Type B pancreatic cell (in vitro differentiated cells): Measurements from ENCODE around the gene CXCL5. TPM values are rescaled to one million over a fixed set of nuclear protein-coding genes. Genes with fewer than 3 reads are reported as not detected.

Source experiments
- DNase-seq: peaks from one replicate; pipeline ENCODE4 v3.0.0; 2021; ENCODE audit warnings: mixed read lengths; ENCODE audit not compliant: unreplicated experiment; ENCODE audit errors: extremely low spot score
- H3K27ac Mint-ChIP-seq: 2 replicates; pipeline ENCODE4 v1.8.0; 2021; ENCODE audit warnings: mild to moderate bottlenecking, mixed read lengths
- H3K27me3 Mint-ChIP-seq: 2 replicates; pipeline ENCODE4 v1.8.0; 2021; ENCODE audit warnings: mixed read lengths
- H3K36me3 Mint-ChIP-seq: 2 replicates; pipeline ENCODE4 v1.8.0; 2021; ENCODE audit warnings: mixed read lengths
- H3K4me1 Mint-ChIP-seq: one replicate; pipeline ENCODE4 v1.8.0; 2021; ENCODE audit warnings: mixed read lengths; ENCODE audit not compliant: unreplicated experiment
- H3K4me3 Mint-ChIP-seq: 2 replicates; pipeline ENCODE4 v1.8.0; 2021; ENCODE audit warnings: mild to moderate bottlenecking, mixed read lengths
- H3K9me3 Mint-ChIP-seq: 2 replicates; pipeline ENCODE4 v1.8.0; 2021; ENCODE audit warnings: mixed read lengths
- CTCF ChIP-seq: fragments of 200-600 bp; sonication (generic); conservative IDR thresholded peaks from 2 replicates; pipeline ENCODE4 v1.5.0; 2021; ENCODE audit warnings: antibody characterized with exemption, mild to moderate bottlenecking
- total RNA-seq: library from RNA; stranded (reverse); gene quantifications from 2 replicates; pipeline ENCODE4 v1.2.1, GENCODE V29; 2021; ENCODE audit warnings: low replicate concordance

CXCL5 gene
- total RNA-seq, 1 donor from 2014 or later: 6.7 TPM

- Mint-ChIP-seq H3K4me1 (no peaks in the 10 kb centered on the region), H3K27me3 (no peaks in the 10 kb centered on the region), H3K4me3 (no peak overlapping the region), H3K36me3 (no peaks in the 10 kb centered on the region), H3K27ac (no peak overlapping the region), H3K9me3 (no peaks in the 10 kb centered on the region)
- TF ChIP-seq CTCF: no peak
- DNase-seq: no peak
Observed at GRCh38 chr4:74015126-74015780, 16.8 kb upstream of the CXCL5 start.

GRCh38 chr4:74014332-74014731 is 15.9 kb upstream of the CXCL5 start:
- H3K9me3 Mint-ChIP-seq: no peaks in the 10 kb centered on the region
- H3K4me1 Mint-ChIP-seq: no peaks in the 10 kb centered on the region
- DNase-seq: no peak
- no peaks in the 10 kb centered on the region for H3K27me3 Mint-ChIP-seq
- no peak overlapping the region for H3K27ac Mint-ChIP-seq
- H3K36me3 Mint-ChIP-seq: no peaks in the 10 kb centered on the region
- H3K4me3 Mint-ChIP-seq: no peak overlapping the region
- TF ChIP-seq CTCF: no peak

- H3K27ac Mint-ChIP-seq: no peak overlapping the region
- TF ChIP-seq CTCF: no peak
- H3K36me3 Mint-ChIP-seq: no peaks in the 10 kb centered on the region
- H3K4me3 Mint-ChIP-seq: no peak overlapping the region
- H3K9me3 Mint-ChIP-seq: no peaks in the 10 kb centered on the region
- no peaks in the 10 kb centered on the region for H3K4me1 Mint-ChIP-seq
- DNase-seq: no peak
- H3K27me3 Mint-ChIP-seq: no peaks in the 10 kb centered on the region
Observed at GRCh38 chr4:74013264-74013663, 14.8 kb upstream of the CXCL5 start.

GRCh38 chr4:74012130-74012529 is 13.7 kb upstream of the CXCL5 start:
- H3K36me3 Mint-ChIP-seq: no peaks in the 10 kb centered on the region
- no peaks in the 10 kb centered on the region for H3K27me3 Mint-ChIP-seq
- no peak overlapping the region for H3K27ac Mint-ChIP-seq
- TF ChIP-seq CTCF: no peak
- no peak overlapping the region for H3K4me3 Mint-ChIP-seq
- DNase-seq: no peak
- H3K4me1 Mint-ChIP-seq: no peaks in the 10 kb centered on the region
- H3K9me3 Mint-ChIP-seq: no peaks in the 10 kb centered on the region

GRCh38 chr4:74009307-74009706 is 10.8 kb upstream of the CXCL5 start:
- Mint-ChIP-seq H3K9me3 (no peaks in the 10 kb centered on the region), H3K4me1 (no peaks in the 10 kb centered on the region), H3K27ac (no peak overlapping the region), H3K27me3 (no peaks in the 10 kb centered on the region), H3K4me3 (no peak overlapping the region), H3K36me3 (no peaks in the 10 kb centered on the region)
- TF ChIP-seq CTCF: no peak
- no peak for DNase-seq
